22Rv1 (cell line): Measurements from ENCODE around the gene RNASE7.
A peak's percentile ranks its signal among the peaks of the same experiment; 100 is the strongest.

Experiments
- H3K27ac ChIP-seq: fragments of 450-650 bp; 2 replicates; pipeline ENCODE4 v1.5.1; 2017
- CTCF ChIP-seq: fragments of 450-650 bp; IDR thresholded peaks from 2 replicates; pipeline ENCODE4 v1.5.1; 2017; ENCODE audit warnings: mild to moderate bottlenecking
- ZFX ChIP-seq: fragments of 450-650 bp; IDR thresholded peaks from 2 replicates; pipeline ENCODE4 v1.6.1; 2017; ENCODE audit warnings: antibody characterized with exemption, borderline replicate concordance

The RNASE7 gene

GRCh38 chr14:21084998-21085853, 43.1 kb downstream of the RNASE7 start:
- H3K27ac ChIP-seq, result peak overlapping the region; percentile 34; the same call in 1 of the 2 replicates
- TF ChIP-seq ZFX (no peak), CTCF (no peak)

GRCh38 chr14:21086908-21087293, 44.7 kb downstream of the RNASE7 start:
- TF ChIP-seq ZFX (no peak), CTCF (no peak)
- H3K27ac ChIP-seq, result no peak overlapping the region

- no peak overlapping the region for H3K27ac ChIP-seq
- TF ChIP-seq ZFX (no peak), CTCF (no peak)
These were observed 45.3 kb downstream of the RNASE7 start for GRCh38 chr14:21087294-21088091.

- H3K27ac ChIP-seq, result no peak overlapping the region
- no peak for TF ChIP-seq CTCF
- no peak for TF ChIP-seq ZFX
These were observed 46.5 kb downstream of the RNASE7 start for GRCh38 chr14:21088687-21089086.

- no peak for TF ChIP-seq CTCF
- no peak for TF ChIP-seq ZFX
- no peak overlapping the region for H3K27ac ChIP-seq
These were observed 47.1 kb downstream of the RNASE7 start for GRCh38 chr14:21089271-21089670.

GRCh38 chr14:21089877-21090193, 47.7 kb downstream of the RNASE7 start:
- no peak for TF ChIP-seq ZFX
- no peak for TF ChIP-seq CTCF
- no peak overlapping the region for H3K27ac ChIP-seq
